ENCODE results near the gene EHD4.

GRCh38 chr15:41921167-41921566, 51.2 kb downstream of the EHD4 start:
- TF ChIP-seq SIN3A (IDR thresholded peaks at IDR 0.05; ENCODE audit: borderline replicate concordance, insufficient read depth, low read length) (no peak), POLR2AphosphoS5 (IDR thresholded peaks at IDR 0.05; ENCODE audit: low read depth, low read length) (no peak)

Measured in PFSK-1 (cell line).